HG03457 (cell line): ENCODE data around the gene PPIG.
A peak's percentile ranks its signal among the peaks of the same experiment; 100 is the strongest.
"Not testable (repeated sequence)": the region's sequence is repeated elsewhere in the genome, so short reads cannot be mapped to it uniquely, and the experiment has no call there.

ENCODE experiments used
- ATAC-seq: cut with Tn5 transposase; IDR thresholded peaks from one replicate; pipeline ENCODE4 v1.9.1; 2021; ENCODE audit warnings: moderate number of reproducible peaks; ENCODE audit not compliant: unreplicated experiment

PPIG gene

DNA sequence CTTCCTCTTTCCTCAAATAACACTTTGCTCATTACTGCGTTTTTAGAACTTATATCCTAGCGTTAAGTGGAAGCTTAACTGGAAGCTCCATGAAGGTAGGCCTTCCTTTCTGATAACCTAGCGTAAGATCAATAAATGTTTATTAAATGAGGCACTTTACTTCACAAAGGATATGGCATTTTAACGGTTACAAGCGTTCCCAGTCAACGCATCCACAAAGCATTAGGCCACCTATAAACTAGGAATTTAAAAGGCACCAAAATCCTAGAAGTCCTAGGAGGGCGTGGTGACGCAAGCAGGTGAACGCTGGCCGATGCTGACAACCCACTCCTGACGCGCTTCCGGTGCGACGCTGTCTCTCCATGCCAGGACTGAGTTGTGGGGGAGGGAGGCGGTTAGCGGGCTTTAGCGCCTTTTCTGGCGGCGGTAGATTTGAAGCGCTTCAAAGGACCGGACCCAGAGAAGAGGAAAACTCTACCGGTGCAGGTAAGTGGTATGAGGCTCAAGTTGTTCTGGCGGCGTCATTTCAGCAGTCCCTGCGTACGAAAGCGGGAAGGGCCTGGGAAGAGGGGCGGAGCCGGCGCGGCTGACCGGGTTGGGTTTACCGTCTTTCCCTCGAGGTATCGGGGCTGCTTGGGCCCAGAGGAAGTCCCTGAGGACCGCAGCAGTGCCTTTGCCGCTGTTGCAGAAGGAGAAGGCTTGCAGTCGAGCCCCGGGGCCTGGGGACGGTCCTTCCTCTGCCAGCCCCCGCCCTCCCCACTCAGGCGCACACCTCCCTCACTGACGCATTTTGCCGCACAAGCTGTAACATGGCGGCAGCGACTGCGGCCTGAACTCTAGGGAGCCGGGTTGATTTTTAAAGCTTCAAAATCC, at the start of gene PPIG:
PPIG (plus strand) TSS at position 347 of the 873 bp plus-strand sequence. CDS start 19,691 bp downstream, outside the sequence.
- ATAC-seq: peak; percentile 82

DNA sequence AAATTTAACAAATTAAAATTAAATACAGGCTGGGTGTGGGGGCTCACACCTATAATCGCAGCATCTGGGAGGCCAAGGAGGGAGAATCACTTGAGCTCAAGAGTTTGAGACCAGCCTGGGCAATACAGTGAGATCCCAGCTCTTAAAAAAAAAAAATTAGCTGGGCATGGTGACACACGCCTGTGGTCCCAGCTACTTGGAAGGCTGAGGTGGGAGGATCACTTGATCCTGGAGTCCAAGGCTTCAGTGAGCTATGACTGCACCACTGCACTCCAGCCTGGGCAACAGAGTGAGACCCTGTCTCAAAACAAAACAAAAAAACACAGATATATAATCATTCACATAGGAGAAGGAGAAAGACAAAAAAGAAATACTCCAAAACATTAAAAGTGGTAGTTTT, 44.7 kb upstream of the PPIG start:
- not testable (repeated sequence) for ATAC-seq

DNA sequence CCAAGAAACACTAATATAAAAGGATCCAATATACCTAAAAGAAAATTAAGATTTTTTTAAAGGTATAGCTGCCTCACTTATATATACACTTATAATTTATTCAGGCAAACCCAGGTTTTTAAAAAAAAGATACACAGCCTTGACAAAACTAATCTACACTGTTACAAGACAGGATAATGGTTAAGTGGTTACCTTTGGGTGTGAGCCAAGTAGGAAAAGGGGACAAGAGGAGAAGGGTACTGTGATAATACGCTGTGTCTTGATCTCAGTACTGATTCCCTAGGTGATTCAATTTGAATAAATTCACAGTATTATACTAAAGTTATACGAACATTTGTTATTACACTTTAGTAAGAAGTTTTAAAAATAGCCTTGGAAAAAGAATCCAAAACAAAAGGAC, 44.0 kb upstream of the PPIG start:
- no peak for ATAC-seq

DNA sequence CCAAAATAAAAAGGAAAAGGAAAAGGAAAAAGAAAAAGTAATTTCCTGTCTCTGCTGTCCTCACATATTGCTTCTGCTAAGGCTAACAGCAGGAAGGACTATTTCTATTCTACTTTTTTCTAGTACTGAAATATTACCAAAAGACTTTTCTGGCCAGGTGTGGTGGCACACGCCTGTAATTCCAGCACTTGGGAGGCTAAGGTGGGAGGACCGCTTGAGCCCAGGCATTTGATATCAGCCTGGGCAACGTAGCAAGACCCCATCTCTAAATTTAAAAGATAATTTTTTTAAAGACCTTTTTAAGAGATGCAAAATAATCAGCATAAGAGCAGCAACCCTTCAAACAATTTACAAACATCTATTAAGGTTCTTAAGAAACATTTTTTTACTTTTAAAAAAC, 41.7 kb upstream of the PPIG start:
- no peak for ATAC-seq

GRCh38 chr2:169546756-169547155, 37.4 kb upstream of the PPIG start:
- ATAC-seq: no peak

DNA sequence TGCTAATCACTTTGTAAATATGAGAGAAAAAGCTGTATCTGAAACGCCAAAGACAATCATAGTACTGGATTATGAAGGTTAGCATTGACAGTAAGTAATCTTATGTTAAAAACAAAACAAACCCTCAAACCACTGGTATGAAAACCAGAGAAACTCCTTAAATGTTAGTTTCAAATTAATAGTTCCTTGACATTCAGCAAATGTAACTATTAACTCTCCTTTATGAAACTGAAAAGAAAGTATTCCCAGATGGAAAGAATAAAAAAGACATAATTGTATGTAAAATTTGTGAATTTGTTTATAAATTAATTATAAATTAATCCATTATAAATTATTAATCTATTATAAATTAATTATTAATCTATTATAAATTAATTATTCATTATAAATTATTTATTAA, 22.8 kb upstream of the PPIG start:
- no peak for ATAC-seq

DNA sequence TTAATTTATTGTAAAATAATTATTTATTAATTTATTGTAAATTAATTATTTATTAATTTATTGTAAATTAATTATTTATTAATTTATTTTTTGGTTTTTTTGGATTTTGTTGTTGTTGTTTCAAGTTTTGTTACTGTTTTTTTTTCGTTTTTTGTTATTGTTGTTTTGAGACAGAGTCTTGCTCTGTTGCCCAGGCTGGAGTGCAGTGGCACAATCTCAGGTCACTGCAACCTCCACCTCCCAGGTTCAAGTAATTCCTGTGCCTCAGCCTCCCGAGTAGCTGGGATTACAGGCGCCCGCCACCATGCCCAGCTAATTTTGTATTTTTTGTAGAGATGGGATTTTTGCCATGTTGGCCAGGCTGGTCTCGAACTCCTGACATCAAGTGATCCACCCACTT, 22.1 kb upstream of the PPIG start:
- ATAC-seq: not testable (repeated sequence)

- no peak for ATAC-seq
Observed at GRCh38 chr2:169562519-169562918, 21.6 kb upstream of the PPIG start.

DNA sequence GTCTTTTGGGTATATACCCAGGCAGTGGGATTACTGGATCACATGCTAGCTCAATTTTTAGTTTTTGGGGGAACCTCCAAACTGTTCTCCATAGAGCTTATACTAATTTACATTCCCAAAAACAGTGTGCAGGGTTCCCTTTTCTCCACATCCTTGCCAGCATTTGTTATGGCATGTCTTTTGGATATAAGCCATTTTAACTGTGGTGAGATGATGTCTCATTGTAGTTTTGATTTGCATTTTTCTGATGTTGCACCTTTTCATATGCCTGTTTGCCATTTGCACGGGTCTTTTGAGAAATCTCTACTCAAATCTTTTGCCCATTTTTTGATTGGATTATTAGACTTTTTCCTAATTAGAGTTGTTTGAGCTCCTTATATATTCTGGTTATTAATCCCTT, 18.5 kb upstream of the PPIG start:
- ATAC-seq: no peak

GRCh38 chr2:169569948-169570347, 14.2 kb upstream of the PPIG start:
- no peak for ATAC-seq

DNA sequence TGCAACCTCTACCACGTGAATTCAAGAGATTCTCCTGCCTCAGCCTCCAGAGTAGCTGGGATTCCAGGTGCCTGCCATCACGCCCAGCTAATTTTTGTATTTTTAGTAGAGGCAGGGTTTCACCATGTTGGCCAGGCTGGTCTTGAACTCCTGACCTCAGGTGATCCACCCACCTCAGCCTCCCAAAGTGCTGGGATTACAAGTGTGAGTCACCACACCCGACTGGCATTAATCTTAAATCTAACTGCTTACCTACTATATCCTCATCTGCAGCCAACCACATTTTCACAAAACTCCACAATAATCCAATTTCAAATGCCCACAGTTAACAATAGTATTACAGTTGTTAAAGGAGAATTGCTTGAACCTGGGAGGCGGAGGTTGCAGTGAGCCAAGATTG, 13.4 kb upstream of the PPIG start:
- ATAC-seq: not testable (repeated sequence)

- no peak for ATAC-seq
Observed at GRCh38 chr2:169571571-169571970, 12.6 kb upstream of the PPIG start.

DNA sequence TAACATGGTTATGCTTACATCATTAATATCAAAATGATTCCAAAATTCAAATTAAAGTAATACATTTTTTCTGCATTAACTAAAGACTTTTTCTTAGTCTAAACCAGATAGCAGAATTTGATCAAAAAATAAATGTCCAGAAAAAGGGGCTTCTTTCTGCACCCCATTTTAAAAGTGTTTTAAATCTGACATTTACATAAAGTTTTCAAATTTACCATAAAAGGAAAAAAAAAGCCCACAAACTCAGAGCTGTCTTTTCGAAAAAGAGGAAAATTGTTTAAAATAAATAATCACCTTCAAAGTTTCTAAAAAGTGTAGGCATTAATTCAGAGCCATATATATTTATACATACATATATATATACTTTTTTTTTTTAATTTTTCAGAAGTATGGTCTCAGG, 12.0 kb upstream of the PPIG start:
- ATAC-seq: no peak

- ATAC-seq: no peak
Observed at GRCh38 chr2:169572821-169573159, 11.4 kb upstream of the PPIG start.

- peak; percentile 98 for ATAC-seq
Observed at GRCh38 chr2:169573160-169573973, 10.8 kb upstream of the PPIG start, which contains the start of gene FASTKD1. Gene FASTKD1 (minus strand): TSS chr2:169573865. CDS start chr2:169572029, 1,836 bp downstream.

DNA sequence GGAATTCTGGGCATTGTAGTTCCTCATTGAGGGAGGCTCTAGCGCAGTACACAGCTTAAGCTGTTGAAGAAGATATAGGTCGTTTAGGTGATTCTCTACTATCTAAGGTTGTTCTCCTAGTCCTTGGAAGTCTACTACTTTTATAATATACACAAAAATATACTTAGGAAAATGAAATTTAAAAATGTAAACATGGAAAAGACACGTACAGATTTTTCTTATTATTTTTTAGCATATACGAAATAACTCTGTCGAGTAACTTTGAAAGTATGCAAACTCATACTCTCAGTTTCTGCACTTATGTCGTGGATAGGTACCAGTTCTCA, 10.2 kb upstream of the PPIG start:
- no peak for ATAC-seq

DNA sequence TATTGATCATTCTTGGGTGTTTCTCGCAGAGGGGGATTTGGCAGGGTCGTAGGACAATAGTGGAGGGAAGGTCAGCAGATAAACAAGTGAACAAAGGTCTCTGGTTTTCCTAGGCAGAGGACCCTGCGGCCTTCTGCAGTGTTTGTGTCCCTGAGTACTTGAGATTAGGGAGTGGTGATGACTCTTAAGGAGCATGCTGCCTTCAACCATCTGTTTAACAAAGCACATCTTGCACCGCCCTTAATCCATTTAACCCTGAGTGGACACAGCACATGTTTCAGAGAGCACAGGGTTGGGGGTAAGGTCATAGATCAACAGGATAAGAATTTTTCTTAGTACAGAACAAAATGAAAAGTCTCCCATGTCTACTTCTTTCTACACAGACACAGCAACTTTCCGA, 9.6 kb upstream of the PPIG start:
- not testable (repeated sequence) for ATAC-seq

GRCh38 chr2:169575264-169575663, 8.9 kb upstream of the PPIG start:
- not testable (repeated sequence) for ATAC-seq

DNA sequence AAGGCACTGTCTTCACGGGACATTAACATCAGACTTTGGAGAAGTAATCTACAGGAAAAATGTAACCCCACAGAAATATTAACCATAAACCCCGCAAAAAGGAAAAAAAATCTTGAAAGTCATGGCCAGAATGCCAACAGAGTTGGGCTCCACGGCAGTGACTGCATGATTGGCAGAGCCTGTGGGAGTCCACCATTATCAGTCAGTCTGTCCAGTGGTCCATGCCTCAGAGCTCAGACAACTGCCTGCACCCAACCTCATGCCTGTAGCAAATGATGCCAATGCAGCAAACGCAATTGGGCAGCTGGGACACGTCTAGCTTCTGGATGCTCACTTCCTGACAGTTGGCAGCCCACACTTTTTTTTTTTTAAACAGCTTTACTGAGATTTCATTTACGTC, 5.1 kb upstream of the PPIG start:
- ATAC-seq: no peak

DNA sequence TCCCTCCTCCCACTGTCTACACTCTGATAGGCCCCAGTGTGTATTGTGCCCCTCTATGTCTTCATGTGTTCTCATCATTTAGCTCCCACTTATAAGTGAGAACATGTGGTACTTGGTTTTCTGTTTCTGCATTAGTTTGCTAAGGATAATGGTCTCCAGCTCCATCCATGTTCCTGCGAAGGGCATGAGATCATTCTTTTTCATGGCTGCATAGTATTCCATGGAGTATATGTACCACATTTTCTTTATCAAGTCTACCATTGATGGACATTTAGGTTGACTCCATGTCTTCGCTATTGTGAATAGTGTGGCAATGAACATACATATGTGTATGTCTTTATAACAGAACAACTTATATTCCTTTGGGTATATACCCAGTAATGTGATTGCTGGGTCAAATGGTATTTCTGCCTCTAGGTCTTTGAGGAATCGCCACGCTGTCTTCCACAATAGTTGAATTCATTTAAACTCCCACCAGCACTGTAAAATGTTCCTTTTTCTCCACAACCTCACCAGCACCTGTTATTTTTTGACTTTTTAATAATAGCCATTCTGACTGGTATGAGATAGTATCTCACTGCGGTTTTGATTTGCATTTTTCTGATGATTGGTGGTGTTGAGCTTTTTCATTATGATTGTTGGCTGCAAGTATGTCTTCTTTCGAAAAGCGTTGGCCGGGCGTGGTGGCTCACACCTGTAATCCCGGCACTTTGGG, 1.4 kb upstream of the PPIG start:
- ATAC-seq: not testable (repeated sequence)

DNA sequence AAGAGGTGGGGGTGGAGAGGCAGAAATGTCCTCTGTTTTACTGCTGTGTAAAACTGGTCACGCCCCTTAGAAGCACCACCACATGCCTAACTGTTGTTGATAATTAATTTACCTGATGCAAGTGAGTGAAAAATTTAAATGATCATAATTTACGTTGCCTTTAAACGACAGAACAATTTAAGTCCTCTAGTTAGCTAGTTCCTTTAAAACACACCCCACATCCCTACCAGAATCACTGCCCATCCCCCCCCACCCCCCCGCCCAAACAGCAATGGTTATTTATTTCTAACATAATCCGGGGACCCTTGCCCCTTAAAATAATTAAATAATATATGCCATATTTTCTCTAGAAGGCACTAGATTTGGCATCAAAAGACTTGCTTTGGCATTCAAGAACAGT, 633 bp upstream of the PPIG start:
- no peak for ATAC-seq
